Stomach (tissue), 4 donors: ENCODE results near the gene SCGB1D4.

Experiments used
- CTCF ChIP-seq, 7 experiments: fragments of 450-650 bp in 4 of 7; fragments of 200-600 bp in 3 of 7; sonication (generic) in 3 of 7; IDR thresholded peaks; one replicate each; pipeline ENCODE4 v1.5.1; 2016 to 2019; ENCODE audit warnings: antibody characterized with exemption in 7 of 7, control low read depth in 2 of 7, mild to moderate bottlenecking in 1 of 7
- EP300 ChIP-seq: sonication (generic); formaldehyde crosslinking; IDR thresholded peaks from one replicate; pipeline ENCODE4 v1.6.1; 2017; ENCODE audit warnings: antibody characterized with exemption
- POLR2A ChIP-seq, 4 donors: fragments of 450-650 bp; IDR thresholded peaks; one replicate each; pipeline ENCODE4 v1.6.1; 2016; ENCODE audit warnings: antibody characterized with exemption in 4 of 4, control low read depth in 2 of 4, mild to moderate bottlenecking in 1 of 4, moderate library complexity in 1 of 4
- POLR2AphosphoS5 ChIP-seq, 3 donors: sonication (generic); formaldehyde crosslinking; IDR thresholded peaks; one replicate each; pipeline ENCODE4 v1.6.1; 2016; ENCODE audit warnings: antibody characterized with exemption in 3 of 3

DNA sequence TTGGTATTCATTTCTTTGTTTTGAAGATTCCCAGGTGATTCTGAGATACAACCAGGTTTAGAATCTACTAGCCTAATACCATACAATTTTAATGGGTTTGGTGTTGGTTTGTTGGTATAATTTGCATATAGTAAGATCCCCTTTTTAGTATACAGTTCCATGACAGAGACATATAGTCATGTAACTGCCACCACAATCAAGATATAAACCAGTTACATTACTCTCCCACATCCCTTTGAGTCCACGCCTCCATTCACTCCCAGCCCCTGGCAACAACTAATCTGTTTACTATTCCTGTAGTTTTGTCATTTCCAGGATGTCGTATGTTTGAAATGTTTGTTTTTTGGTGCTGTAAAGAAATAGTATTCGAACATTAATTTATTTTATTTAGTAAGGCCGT lies 42.7 kb upstream of the SCGB1D4 start:
- no peak for TF ChIP-seq POLR2AphosphoS5 (IDR thresholded peaks at IDR 0.05)
- TF ChIP-seq CTCF (IDR thresholded peaks at IDR 0.05), result no peak
- no peak for TF ChIP-seq POLR2A (IDR thresholded peaks at IDR 0.05)
- TF ChIP-seq EP300, result no peak
